ENCODE measurements around the gene CIT.

GRCh38 chr12:119788786-119789185, 88.3 kb downstream of the CIT start:
- TF ChIP-seq CTCF (conservative IDR thresholded peaks at IDR 0.05 in 1 of 2, IDR thresholded peaks at IDR 0.05 in 1 of 2; ENCODE audit: low read depth in 1 of 2, low read length in 2 of 2) (no peak), EZH2 (IDR thresholded peaks at IDR 0.05; ENCODE audit: low read length, missing control alignments) (no peak)

All from fibroblast of lung (primary cell).